MM.1S (cell line): ENCODE results near the gene ARMC8.

ENCODE experiments used
- CTCF ChIP-seq: fragments of 300-600 bp; sonication (generic); IDR thresholded peaks from 2 replicates; pipeline ENCODE4 v1.5.1; 2016; ENCODE audit warnings: antibody characterized with exemption, low read length, mixed read lengths
- EZH2 ChIP-seq: fragments of 300-600 bp; sonication (generic); optimal IDR thresholded peaks from 2 replicates; pipeline ENCODE3; 2017; ENCODE audit warnings: low read depth, mild to moderate bottlenecking, antibody characterized with exemption, low read length, mixed read lengths

GRCh38 chr3:138260611-138261010 is 73.5 kb downstream of the ARMC8 start:
- no peak for TF ChIP-seq CTCF
- no peak for TF ChIP-seq EZH2
